GM10248 (cell line): ENCODE measurements around the gene PPP1R12C.

Experiments used
- CTCF ChIA-PET: fragments of 300-600 bp; sonication (Branson Sonifier 250); formaldehyde crosslinking; extraction: SDS; loops from one replicate; lab custom pipeline; 2021; ENCODE audit warnings: antibody characterized with exemption; lab: Yijun Ruan, JAX
- POLR2A ChIA-PET: fragments of 350-650 bp; sonication (Branson Sonifier 250); formaldehyde crosslinking; extraction: SDS; loops from one replicate; lab custom pipeline; 2020; ENCODE audit warnings: antibody characterized with exemption; lab: Yijun Ruan, JAX
- DNase-seq: peaks from one replicate; pipeline ENCODE4 v3.0.0; 2012; ENCODE audit errors: extremely low spot score
- CTCF ChIP-seq: IDR thresholded peaks from 2 replicates; pipeline ENCODE4 v1.5.1; 2012; ENCODE audit warnings: mild to moderate bottlenecking, low read depth; ENCODE audit errors: extremely low read depth, missing control alignments, control extremely low read depth

The PPP1R12C gene

GRCh38 chr19:55080968-55081769, 36.3 kb downstream of the PPP1R12C start:
- no peak for TF ChIP-seq CTCF
- peak; percentile 97 for DNase-seq
- ChIA-PET CTCF (interaction anchor here (1.1 kb wide), 1 partner anchor 19 kb away, joined by 5 read pairs; the partner anchor contains the start of gene RDH13), POLR2A (interaction anchor here (0.6 to 0.8 kb wide), 2 partner anchors 321 to 714 kb away, joined by 3 to 6 read pairs; no protein-coding TSS in a partner anchor)

GRCh38 chr19:55080121-55080967, 37.1 kb downstream of the PPP1R12C start:
- POLR2A ChIA-PET = interaction anchor here (0.6 to 0.8 kb wide), 2 partner anchors 322 to 713 kb away, joined by 3 to 6 read pairs; no protein-coding TSS in a partner anchor
- peak; percentile 79 for DNase-seq
- CTCF ChIA-PET = interaction anchor here (1.1 to 1.8 kb wide), 2 partner anchors 8 to 18 kb away, joined by 5 to 8 read pairs; partner anchors contain the start of gene RDH13
- TF ChIP-seq CTCF = no peak

- DNase-seq = no peak
- TF ChIP-seq CTCF = no peak
- ChIA-PET CTCF (interaction anchor here (1.8 kb wide), 1 partner anchor 9 kb away, joined by 8 read pairs; no protein-coding TSS in a partner anchor), POLR2A (no interaction called here)
These were observed 37.9 kb downstream of the PPP1R12C start for GRCh38 chr19:55079400-55080038.

- ChIA-PET POLR2A (no interaction called here), CTCF (interaction anchor here (1.8 kb wide), 1 partner anchor 10 kb away, joined by 8 read pairs; no protein-coding TSS in a partner anchor)
- DNase-seq = no peak
- TF ChIP-seq CTCF = no peak
These were observed 38.4 kb downstream of the PPP1R12C start for GRCh38 chr19:55078996-55079395.

- POLR2A ChIA-PET = no interaction called here
- CTCF ChIA-PET = interaction anchor here (2.8 kb wide), 1 partner anchor 11 kb away, joined by 13 read pairs; no protein-coding TSS in a partner anchor
- TF ChIP-seq CTCF = no peak
- no peak for DNase-seq
These were observed 40.3 kb downstream of the PPP1R12C start for GRCh38 chr19:55077106-55077505.
